HL-60 (cell line): ENCODE measurements around the gene DERA.
A peak's percentile ranks its signal among the peaks of the same experiment; 100 is the strongest.

Source experiments
- DNase-seq, 2 experiments: peaks; one replicate each; pipeline ENCODE4 v3.0.0-alpha.2; 2010 to 2020; ENCODE audit warnings: low read depth in 1 of 2, low spot score in 1 of 2
- H3K27ac ChIP-seq: fragments of 250-450 bp; sonication (Bioruptor Pico); replicated peaks from 2 replicates; pipeline ENCODE4 v1.5.1; 2020; ENCODE audit warnings: mild to moderate bottlenecking, moderate library complexity
- H3K27me3 ChIP-seq: fragments of 250-450 bp; sonication (Bioruptor Pico); 2 replicates; pipeline ENCODE4 v1.5.1; 2021; ENCODE audit warnings: mild to moderate bottlenecking, moderate library complexity; ENCODE audit not compliant: insufficient read depth, poor library complexity, severe bottlenecking
- H3K4me3 ChIP-seq: replicated peaks from 2 replicates; pipeline ENCODE4 v1.5.1; 2011; ENCODE audit warnings: mild to moderate bottlenecking, control low read depth, low read length; ENCODE audit not compliant: insufficient read depth
- GABPA ChIP-seq: IDR thresholded peaks from 2 replicates; pipeline ENCODE4 v1.6.1; 2012; ENCODE audit warnings: low read depth
- POLR2AphosphoS5 ChIP-seq: IDR thresholded peaks from 2 replicates; pipeline ENCODE4 v1.6.1; 2012; ENCODE audit warnings: low read depth
- REST ChIP-seq: IDR thresholded peaks from 2 replicates; pipeline ENCODE4 v1.6.1; 2012; ENCODE audit warnings: low read depth; ENCODE audit not compliant: insufficient replicate concordance
- SPI1 ChIP-seq: IDR thresholded peaks from 2 replicates; pipeline ENCODE4 v1.6.1; 2012; ENCODE audit warnings: low read depth, mild to moderate bottlenecking, borderline replicate concordance
- TF ChIP-seq, protein P1 (sequence below): IDR thresholded peaks from one replicate; pipeline ENCODE4 v1.5.1; 2011; ENCODE audit warnings: low read length, control low read depth, inconsistent platforms; ENCODE audit not compliant: insufficient read depth

DERA gene

DNA sequence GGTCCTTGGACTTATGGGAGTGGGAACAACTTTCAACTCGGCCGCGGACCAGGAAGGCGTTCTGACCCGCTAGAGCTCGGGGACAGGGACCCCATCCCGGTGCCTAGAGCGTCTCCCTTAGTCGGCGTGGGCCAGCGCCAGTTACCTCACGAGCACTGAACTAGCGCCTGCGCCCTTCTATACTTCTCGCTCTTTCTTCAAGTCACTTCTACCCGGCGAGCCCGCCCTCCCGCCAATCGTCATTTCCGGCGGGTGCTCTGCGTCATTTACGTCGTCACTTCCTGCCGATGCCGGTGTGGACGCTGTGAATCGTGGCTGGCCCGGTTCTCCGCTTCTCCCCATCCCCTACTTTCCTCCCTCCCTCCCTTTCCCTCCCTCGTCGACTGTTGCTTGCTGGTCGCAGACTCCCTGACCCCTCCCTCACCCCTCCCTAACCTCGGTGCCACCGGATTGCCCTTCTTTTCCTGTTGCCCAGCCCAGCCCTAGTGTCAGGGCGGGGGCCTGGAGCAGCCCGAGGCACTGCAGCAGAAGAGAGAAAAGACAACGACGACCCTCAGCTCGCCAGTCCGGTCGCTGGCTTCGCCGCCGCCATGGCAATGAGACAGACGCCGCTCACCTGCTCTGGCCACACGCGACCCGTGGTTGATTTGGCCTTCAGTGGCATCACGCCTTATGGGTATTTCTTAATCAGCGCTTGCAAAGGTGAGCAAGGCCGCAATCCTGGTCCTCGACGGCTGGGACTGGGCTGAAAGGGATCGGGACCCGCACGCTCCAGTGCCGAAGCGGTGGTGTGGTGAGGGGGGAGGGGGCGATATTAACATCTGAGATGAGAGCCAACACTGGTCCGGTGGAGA, 28.8 kb upstream of the DERA start, which contains the start of gene STRAP:
Gene STRAP, plus strand, starts transcription at position 270 of the 854 bp plus-strand sequence. Its CDS starts 321 bp downstream, at position 591.
- Histone ChIP-seq H3K27me3 (no peaks in the 10 kb centered on the region), H3K4me3 (peak within 1 kb of the TSS; percentile 78), H3K27ac (peak within 1 kb of the TSS; percentile 90)
- DNase-seq = peak; percentile 94 to 96
- TF ChIP-seq GABPA (peak; percentile 88), POLR2AphosphoS5 (peak; percentile 97), REST (no peak)

DNA sequence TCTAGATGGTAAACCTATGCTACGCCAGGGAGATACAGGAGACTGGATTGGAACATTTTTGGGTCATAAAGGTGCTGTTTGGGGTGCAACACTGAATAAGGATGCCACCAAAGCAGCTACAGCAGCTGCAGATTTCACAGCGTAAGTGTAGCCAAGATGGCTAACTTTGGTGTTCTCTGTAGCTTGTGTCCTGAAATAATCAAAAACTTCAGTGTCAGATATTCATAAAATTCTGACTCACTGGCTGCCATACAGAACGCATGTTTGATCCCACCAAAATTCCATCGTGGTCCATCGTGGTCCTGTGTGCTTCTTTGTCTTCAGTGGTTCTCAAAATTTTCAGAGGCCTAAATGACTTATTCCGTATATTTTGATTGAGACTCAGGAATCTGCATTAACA, 27.6 kb upstream of the DERA start:
- DNase-seq = no peak
- TF ChIP-seq SPI1 (no peak), REST (no peak), POLR2AphosphoS5 (no peak), GABPA (no peak)
- TF ChIP-seq, protein P1, sequence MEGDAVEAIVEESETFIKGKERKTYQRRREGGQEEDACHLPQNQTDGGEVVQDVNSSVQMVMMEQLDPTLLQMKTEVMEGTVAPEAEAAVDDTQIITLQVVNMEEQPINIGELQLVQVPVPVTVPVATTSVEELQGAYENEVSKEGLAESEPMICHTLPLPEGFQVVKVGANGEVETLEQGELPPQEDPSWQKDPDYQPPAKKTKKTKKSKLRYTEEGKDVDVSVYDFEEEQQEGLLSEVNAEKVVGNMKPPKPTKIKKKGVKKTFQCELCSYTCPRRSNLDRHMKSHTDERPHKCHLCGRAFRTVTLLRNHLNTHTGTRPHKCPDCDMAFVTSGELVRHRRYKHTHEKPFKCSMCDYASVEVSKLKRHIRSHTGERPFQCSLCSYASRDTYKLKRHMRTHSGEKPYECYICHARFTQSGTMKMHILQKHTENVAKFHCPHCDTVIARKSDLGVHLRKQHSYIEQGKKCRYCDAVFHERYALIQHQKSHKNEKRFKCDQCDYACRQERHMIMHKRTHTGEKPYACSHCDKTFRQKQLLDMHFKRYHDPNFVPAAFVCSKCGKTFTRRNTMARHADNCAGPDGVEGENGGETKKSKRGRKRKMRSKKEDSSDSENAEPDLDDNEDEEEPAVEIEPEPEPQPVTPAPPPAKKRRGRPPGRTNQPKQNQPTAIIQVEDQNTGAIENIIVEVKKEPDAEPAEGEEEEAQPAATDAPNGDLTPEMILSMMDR = no peak
- Histone ChIP-seq H3K4me3 (peak overlapping the region; percentile 78), H3K27me3 (no peaks in the 10 kb centered on the region), H3K27ac (peak overlapping the region; percentile 90)

- no peak overlapping the region for H3K27ac ChIP-seq
- TF ChIP-seq POLR2AphosphoS5 = no peak
- TF ChIP-seq SPI1 = no peak
- no peak for TF ChIP-seq GABPA
- no peak for TF ChIP-seq REST
- TF ChIP-seq, protein P1 = no peak
- H3K4me3 ChIP-seq = no peak overlapping the region
- H3K27me3 ChIP-seq = no peaks in the 10 kb centered on the region
- DNase-seq = no peak
These were observed 24.6 kb upstream of the DERA start for GRCh38 chr12:15886372-15887042.
